Stimulated activated CD8-positive, alpha-beta memory T cell treated with anti-CD3 and anti-CD28 coated beads, Interleukin-4, amount 100 ng/mL, for 1 hour (primary cell): ENCODE results near the gene ZNF594.
"Not testable (repeated sequence)": the region's sequence is repeated elsewhere in the genome, so short reads cannot be mapped to it uniquely, and the experiment has no call there.

ENCODE experiments used
- DNase-seq, 2 donors: peaks; one replicate each; pipeline ENCODE4 v3.0.0-alpha.2; 2020; ENCODE audit warnings: low read depth in 2 of 2, low spot score in 1 of 2

Gene ZNF594

GRCh38 chr17:5191541-5192417, at the start of gene ZNF594:
TSS of gene ZNF594 (minus strand) at chr17:5191868. CDS start at chr17:5184256, 7,612 bp downstream.
- peak; percentile 94 for DNase-seq

- DNase-seq: not testable (repeated sequence)
Measured at GRCh38 chr17:5239769-5240168, 48.1 kb upstream of the ZNF594 start.

GRCh38 chr17:5238333-5238732, 46.7 kb upstream of the ZNF594 start:
- DNase-seq: no peak

GRCh38 chr17:5237541-5238016, 45.9 kb upstream of the ZNF594 start:
- DNase-seq: no peak

DNA sequence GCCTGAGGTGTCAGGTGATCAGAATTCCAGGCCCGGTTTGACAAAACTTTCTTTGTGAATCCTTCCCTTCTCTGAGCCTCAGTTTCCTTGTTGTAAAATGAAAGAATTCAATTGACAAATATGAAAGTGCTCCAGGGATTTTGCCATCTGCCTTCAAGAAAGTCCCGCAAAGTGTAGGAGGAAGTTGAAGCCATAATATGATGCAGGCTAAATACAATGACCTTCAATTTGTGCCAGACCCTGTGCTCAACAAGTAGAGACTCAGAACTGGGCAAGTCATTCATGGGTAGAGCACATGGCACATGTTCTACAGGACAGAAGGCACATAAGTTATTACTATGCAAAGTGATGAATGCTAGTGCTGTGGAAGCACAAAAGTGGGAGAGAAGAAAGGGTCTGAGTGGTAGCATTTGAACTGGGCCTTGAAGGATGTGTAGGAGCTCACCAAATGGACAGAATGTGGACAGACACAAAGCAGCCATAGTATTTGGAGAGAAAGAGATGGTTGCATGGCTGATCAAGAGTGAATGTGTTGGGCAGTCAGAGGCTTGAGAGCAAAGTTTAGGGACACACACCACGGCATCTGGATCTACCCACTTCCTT, 45.4 kb upstream of the ZNF594 start:
- no peak for DNase-seq

DNA sequence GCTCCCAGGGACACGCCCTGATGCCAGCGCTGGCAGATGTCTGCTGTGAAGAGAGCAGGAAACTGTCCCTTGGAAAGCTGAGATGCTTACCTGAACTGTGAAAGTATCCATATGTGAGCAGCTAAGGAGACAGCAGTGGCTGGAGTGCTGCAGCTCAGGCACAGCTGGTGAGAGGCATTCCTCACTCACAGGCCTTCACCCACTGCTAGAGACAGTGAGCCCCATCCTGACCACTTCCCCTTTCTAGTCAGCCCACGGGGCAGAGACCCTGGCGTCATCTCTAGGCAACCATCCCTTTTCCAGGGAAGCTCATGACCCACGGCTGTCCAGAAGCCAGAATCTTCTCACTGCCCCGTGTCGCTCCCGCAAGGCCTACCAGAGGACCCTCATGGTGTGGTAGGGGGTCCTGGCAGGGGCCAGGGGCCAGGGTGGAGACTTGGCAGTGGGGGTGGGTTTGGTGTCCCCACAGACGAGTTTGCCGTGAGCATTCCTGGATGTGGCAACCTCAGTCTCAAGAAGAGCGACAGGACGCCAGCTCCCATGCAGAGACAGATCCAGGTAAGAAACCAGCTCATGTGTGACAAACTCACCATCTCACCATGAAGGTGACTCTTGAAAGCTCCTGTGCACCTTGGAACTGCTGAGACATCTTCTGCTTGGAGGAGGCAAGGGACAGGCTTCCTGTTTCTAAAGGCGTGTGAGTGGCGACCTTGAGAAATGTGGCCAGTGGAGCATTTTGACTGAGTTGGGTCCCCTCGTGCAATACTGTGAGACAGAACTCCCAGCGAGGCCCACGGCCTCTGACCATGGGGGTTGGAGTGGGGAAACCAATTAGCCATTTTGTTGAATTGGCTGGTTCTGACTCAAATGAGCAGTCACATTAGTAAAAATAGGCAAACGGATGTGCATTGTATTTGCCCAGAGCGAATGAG, 43.2 kb upstream of the ZNF594 start, which contains the start of gene SCIMP:
Gene SCIMP (minus strand): TSS at position 216 of the 932 bp plus-strand sequence. CDS start 105 bp downstream, at position 111.
- no peak for DNase-seq

GRCh38 chr17:5233492-5233891, 41.8 kb upstream of the ZNF594 start:
- DNase-seq: not testable (repeated sequence)

DNA sequence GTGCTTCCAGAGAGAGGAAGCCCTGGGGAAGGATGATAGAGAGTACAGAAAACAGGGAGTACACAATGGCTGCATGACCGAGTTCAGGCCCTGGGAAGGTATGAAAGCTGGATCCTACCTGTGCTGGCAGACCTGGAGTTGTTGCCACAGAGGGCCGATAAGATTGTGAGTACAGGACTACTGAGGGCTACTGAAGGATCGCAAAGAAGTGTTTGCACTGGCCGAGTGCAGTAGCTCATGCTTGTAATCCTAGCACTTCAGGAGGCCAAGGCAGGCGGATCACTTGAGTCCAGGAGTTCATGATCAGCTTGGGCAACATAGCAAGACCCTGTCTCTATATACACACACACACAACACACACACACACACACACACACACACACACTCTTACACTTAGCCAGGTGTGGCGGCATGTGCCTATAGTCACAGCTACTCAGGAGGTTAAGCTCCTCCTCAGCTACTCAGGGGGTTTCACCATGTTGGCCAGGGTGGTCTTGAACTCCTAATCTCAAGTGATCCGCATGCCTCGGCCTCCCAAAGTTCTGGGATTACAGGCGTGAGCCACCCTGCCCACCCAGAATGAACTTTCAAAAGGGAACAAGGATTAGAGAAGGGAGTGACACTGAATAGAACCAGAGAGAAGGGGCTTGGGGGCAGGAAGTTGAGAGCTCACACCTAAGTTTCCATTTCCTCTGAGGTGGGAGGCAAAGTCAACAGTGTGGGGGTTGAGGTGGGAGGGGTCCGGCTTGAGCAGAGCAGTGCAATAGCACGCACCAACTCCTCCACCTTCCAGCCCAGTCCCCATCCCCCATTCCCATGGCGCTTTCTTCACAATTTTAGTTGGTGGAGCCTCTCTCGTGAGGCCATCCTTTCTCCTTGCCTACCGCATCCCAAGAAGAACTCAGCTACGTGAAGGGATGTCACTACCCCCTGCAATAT, 35.5 kb upstream of the ZNF594 start:
- no peak for DNase-seq

DNA sequence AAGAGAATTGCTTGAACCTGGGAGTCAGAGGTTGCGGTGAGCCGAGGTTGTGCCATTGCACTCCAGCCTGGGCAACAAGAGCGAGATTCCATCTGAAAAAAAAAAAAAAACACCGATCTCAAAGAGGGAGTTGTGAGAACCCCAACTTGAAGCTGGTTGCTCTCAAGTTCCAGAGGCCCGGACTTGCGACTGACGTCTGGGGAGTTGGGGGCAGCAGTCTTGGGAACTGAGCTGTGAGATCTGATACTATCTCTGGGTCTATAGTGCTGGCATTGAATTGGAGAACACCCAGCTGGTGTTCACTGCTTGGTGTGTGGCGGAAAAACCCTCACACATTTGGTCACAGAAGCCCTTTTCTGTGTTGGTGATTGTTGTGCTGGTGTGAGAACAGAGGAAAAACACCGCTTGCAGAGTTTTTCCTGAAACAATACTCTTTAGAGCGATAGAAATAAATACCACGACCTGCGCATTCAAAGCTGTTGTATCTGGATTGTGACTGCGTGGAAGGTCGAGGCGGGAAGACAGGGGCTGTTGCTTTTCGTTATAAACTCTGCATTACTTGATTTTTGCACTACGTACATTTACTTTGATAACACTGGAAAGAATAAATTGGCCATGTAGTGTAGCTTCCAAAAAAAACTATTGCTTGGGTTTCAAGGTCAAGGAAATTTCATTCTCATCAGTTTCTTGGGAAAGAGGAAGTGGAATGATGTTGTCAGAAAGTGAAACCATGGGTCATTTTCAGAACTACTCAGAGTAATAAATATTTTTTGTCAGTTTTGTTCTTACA, 34.2 kb upstream of the ZNF594 start:
- DNase-seq: no peak

DNA sequence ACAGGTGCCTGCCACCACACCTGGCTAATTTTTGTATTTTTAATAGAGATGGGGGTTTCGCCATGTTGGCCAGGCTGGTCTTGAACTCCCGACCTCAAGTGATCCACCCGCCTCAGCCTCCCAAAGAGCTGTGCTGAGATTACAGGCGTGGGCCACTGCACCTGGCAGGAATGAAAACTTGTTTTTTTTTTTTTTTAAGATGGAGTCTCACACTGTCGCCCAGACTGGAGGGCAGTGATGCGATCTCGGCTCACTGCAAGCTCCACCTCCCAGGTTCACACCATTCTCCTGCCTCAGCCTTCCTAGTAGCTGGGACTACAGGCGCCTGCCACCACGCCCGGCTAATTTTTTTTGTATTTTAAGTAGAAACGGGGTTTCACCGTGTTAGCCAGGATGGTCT, 30.2 kb upstream of the ZNF594 start:
- not testable (repeated sequence) for DNase-seq

GRCh38 chr17:5220074-5220473, 28.4 kb upstream of the ZNF594 start:
- DNase-seq: no peak

DNA sequence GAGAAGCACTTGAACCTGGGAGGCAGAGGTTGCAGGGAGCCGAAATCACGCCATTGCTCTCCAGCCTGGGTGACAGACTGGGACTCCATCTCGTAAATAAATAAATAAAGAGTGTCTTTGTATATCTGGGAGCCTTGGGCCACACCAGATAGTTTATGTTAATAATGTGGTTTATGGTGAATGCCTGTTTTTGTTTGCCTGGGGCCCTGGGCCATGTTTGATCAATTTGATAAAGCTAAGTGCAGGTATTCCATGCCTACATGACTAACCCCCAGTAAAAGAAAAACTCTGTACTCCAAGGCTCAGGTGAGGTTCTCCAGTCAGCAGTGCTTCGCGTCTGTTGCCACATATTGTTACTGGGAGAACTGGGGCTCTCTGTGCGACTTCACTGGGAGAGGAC, 27.9 kb upstream of the ZNF594 start:
- no peak for DNase-seq

DNA sequence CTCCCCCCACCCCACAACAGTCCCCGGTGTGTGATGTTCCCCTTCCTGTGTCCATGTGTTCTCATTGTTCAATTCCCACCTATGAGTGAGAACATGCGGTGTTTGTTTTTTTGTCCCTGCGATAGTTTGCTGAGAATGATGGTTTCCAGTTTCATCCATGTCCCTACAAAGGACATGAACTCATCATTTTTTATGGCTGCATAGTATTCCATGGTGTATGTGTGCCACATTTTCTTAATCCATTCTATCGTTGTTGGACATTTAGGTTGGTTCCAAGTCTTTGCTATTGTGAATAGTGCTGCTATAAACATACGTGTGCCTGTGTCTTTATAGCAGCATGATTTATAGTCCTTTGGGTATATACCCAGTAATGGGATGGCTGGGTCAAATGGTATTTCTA, 25.9 kb upstream of the ZNF594 start:
- DNase-seq: not testable (repeated sequence)

DNA sequence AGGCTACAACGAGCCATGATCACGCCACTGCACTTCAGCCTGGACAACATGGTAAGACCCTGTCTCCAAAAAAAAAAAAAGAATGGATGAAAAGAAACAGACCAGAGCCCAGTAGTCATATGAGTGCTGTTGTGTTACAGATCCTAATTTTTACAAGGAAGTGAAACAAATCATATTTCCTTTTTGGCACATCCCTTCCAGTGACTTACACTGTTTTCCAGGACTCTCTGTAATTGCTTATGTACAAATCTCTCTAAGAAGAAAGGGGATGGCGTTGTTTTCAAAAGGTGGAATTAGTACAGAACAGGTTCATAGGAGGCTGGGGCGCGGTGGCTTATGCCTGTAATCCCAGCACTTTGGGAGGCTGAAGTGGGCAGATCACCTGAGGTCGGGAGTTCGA, 19.8 kb upstream of the ZNF594 start:
- no peak for DNase-seq

- no peak for DNase-seq
Measured at GRCh38 chr17:5210614-5211252, 19.1 kb upstream of the ZNF594 start.

DNA sequence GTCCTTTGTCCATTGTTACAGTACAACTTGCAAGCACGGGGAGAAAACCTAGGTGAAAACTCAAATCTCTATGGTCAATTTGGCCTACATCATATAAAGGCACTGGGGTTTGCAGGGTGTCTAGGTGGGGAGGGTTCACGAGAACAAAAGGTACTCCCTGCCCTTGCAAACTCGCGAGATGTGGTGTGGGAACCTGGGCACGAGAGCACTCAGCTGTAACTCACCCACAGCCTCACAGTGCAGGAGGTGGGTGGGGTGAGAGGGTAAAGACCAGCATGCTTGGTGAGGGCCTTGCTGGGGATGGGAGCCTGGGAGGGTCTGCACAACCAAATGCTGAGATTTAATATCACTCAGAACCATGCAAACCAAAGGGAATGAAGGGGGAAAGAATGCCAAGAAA, 18.4 kb upstream of the ZNF594 start:
- no peak for DNase-seq

DNA sequence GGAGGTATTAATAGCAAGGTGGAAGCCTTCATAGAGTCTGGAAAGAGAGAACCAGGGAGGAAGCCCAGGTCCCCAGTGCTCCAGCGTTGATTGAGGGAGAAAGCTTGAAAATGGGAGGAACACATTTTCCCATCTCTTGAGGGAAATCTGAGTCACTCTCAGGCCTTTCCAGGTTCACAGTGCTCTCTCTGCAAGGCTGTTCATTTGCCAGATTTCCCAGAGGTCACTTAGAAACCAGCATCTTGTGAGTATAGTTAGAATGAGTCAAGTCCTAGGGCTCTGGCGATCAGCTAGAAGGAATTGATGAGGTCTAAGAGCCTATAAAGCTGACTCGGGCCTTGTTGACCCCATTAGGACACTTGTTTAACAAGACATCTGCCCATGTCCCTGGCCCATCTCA, 17.7 kb upstream of the ZNF594 start:
- DNase-seq: no peak

DNA sequence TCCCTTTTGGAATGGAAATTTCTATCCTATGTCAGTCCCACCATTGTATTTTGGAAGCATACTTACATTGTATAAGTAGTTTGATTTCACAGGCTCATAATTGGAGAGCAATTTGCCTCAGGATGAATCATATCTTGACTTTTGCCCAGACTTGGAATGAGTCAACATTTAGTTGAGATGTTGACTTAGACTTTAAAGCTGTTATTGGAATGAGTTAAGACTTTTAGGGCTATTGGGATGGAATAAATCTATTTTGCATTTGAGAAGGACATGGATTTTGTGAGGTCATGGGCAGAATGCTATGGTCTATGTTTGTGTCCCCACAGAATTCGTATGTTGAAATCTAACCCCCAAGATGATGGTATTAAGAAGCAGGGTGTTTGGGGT, 12.2 kb upstream of the ZNF594 start:
- no peak for DNase-seq
